ENCODE results near the gene FIBP.
A peak's percentile ranks its signal among the peaks of the same experiment; 100 is the strongest.
"Not testable (repeated sequence)": the region's sequence is repeated elsewhere in the genome, so short reads cannot be mapped to it uniquely, and the experiment has no call there.

FIBP gene

DNA sequence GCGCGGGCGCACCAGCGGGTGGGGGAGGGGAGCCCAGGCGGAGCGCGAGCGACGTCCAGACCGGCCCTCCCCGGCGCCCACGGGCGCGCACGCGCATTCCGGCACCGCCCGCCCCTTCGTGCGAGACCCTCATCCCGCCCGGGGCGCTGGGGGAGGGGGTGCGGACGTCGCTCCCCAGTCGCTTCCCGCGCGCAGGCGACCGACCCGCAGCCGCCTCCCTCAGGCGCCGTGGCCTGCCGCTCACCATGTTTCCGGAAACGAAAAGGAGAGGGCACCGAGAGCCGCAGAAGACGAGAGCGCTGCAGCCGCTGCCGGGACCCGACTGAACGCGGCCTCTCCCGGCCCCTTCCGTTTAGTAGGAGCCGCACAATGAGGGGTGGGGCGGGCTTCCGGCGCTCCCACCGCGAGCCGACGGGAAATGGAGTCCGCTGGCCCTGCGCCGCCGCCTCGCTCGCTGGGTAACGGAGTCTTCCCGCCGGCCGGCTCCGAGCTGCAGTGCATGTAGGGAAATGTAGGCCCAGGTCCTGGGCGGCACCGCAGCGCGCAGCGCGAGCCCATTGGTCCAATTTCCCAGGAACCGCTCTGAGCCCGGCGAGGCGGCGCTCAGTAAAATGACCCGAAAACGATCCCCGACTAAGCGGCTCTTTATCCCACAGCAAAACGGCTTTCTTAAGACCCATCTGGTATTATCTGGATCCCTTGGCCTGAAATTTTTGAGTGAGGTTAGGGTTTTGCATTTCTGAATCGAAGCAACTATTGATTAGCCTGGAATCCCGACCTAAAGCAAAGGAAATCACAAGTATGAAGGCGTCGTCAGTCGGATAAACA is 30.2 kb downstream of the FIBP start, which contains the start of gene CFL1:
Gene CFL1, minus strand, starts transcription at position 328 of the 828 bp plus-strand sequence. Its CDS starts 81 bp downstream, at position 247.
- DNase-seq = peak; percentile 95

DNA sequence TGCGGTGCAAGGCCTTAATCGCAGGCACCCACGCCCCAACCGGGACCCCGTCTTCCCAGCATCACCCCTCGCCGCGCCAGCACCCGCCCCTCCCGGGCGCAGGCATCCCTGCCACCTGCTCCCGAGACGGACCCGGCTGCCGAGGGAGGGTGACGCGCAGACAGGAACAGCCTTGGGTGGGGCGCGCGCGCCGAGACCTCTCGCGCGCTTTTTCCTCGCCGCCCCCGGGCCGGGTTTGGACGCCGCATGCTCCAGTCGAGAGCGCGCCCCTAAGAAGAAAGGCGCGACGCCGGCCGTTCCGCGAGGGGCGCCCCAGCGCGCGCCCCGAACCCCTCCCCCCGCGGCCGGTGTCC is 30.8 kb downstream of the FIBP start:
- no peak for DNase-seq

DNA sequence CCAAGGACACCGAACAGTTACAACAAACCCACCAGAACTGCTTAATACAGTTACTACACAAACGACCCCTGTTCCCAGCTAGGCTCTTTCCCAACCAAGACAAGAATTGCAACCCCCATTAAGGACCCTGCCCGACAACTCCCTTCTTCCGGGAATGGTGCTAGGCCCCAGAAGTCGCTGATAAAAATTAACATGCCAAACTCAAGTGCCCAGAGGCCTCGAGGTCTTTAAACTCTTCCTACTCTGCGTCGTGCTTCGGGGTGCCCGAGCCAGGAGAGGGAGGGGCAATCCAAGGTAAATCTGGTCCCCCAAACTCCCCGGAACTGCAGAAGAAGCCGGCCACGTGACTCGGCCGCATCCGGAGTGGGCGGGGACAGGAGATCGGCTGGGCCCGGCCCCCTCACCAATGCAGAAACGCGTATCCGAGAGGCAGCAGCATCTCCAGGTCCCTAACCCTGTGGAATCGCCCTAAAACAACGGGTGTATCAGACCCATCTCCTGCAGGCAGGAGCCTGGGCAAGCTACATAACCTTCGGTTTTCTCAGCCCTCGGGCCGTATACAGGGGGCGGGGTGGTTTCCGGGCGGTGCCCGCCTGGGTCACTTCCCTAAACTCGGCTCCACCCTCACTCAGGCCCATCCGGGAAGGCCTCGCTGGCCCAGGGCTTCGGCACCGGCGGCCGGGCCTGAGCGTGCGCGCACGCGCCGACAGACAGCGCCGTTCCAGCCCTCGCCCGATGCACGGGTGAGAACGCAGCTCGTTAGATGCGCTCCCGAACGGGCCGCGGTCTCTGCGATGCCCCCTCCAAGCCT is 31.4 kb downstream of the FIBP start:
- DNase-seq = no peak

DNA sequence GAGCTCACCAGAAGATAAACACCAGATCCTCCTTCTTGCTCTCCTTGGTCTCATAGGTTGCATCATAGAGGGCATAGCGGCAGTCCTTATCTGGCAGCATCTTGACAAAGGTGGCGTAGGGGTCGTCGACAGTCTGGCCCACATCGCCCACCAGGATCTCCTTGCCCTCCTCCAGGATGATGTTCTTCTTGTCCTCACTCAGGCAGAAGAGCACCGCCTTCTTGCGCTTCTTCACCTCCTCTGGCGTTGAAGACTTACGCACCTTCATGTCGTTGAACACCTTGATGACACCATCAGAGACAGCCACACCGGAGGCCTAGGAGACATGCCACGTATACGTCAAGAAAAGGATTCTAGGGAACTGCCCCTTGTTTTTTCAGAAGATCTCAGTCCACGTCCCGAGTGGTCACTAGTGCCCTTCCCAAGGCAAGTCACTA is 32.3 kb downstream of the FIBP start:
- no peak for DNase-seq

DNA sequence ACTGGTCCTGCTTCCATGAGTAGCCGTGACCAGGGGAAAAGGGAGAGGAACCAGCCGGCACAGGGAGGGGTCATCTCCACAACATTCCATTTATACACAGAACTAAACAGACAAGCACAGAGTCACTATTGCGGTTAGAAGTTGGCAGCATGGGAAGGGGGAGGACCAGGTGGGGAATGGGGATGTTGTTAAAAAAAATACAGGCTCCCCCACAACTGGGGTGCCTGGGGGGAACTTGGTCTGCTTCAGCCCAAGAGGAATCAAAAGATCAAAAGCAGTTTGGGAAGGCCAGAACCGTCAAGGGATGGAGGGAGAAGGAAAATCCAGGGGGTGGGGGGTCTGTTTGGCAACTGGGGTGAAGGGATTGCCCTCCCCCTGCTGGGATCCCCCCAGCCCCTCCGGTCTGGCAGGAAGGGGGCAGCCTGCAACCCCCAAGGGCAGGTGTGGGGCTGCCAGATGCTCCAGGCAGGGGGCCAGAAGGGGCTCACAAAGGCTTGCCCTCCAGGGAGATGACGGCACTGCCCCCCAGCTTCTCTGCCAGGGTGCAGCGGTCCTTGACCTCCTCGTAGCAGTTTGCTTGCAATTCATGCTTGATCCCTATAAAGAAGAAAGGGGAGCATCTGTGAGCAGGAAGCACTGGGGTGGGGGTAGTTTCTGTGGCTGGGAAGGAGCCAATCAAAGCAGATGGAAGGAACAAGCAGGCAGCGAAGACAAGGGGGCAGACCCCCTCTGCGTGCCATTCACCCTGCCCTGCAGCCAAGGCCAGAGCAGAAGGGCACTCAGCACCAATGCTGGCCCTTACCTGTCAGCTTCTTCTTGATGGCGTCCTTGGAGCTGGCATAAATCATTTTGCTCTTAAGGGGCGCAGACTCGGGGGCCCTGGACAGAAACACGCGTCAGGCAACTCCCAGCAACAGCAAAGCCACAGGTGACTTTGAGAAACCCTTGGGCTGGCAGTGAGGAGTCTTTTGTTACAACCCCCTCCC is 33.1 kb downstream of the FIBP start:
- DNase-seq = no peak

DNA sequence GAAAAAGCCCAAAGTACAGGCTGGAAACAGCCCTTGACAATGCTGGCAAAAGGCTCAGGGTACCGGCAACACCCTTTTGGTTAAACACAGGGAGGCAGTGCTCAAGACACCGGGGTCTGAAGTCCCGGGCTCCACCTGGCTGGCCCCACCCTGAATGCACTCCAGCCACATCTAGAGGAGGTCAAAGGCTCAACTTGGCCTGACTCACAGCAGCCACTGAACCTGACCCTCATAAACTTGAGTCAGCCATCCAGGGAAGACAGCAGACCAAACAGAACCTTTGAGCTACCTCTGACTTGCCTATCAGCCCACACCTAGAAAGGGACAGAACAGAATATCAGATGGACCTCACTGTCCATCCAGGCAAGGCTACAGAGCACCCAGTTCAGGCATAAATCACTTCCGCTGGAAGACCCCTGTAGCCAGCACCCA is 34.1 kb downstream of the FIBP start:
- DNase-seq = no peak

DNA sequence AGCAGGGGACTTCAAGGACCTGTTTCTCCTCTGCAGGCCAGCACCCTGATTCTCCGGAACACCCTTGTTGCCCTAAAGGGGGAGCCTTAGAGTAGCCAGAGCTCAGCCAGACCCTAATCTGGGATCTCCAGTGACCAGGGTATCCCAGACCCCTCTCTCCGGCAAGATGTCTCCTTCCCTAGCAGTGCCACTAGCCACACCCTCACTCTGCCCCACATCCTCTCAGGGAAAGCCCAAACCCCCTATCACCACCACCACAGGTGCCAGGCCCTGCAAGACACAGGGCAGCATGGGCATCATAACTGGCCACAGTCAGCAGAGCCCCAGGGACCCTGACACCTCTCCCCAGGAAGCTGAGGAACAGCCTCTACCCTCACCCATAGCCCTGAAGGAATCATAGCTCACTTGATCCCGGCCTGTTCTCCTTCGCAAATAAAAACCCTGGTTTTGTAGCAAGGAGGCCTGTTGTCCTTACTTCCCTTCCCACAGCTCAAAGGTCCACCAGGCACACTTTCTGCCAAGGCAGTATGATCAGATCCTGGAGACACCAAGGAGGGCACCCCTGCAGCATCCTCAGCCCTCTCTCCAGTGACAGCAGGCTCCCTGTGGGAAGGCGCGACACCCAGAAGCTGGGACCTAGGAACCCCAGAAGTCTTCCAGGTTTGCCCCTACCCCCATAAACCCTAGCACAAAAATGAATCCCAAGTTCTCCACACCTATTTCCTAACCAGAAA is 34.9 kb downstream of the FIBP start:
- no peak for DNase-seq

DNA sequence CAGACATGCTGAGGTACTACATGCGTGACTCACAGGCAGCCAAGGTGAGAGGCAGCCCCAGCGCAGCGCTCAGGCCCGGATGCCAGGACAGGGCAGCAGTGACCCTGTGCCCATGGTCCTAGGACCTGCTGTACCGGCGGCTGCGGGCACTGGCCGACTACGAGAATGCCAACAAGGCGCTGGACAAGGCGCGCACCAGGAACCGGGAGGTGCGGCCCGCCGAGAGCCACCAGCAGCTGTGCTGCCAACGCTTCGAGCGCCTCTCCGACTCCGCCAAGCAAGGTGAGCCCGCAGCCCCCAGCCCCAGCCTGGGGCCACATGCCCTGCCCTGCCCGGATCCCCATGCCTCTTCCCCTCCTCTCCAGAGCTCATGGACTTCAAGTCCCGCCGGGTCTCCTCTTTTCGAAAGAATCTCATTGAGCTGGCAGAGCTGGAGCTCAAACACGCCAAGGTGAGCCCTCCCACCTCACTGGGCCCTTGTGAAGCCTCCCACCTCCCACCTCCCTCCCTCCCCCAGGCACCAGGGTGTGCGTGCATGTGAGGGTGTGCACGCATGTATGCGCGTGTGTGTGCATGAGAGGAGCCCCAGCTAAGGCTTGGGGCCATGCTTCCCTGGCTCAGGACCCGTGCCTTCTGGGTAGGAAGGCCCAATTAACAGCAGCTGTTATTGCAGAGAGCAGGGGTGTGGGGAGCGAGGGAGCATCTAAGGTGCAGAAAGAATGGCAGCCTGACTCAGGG is 35.6 kb downstream of the FIBP start:
- no peak for DNase-seq

DNA sequence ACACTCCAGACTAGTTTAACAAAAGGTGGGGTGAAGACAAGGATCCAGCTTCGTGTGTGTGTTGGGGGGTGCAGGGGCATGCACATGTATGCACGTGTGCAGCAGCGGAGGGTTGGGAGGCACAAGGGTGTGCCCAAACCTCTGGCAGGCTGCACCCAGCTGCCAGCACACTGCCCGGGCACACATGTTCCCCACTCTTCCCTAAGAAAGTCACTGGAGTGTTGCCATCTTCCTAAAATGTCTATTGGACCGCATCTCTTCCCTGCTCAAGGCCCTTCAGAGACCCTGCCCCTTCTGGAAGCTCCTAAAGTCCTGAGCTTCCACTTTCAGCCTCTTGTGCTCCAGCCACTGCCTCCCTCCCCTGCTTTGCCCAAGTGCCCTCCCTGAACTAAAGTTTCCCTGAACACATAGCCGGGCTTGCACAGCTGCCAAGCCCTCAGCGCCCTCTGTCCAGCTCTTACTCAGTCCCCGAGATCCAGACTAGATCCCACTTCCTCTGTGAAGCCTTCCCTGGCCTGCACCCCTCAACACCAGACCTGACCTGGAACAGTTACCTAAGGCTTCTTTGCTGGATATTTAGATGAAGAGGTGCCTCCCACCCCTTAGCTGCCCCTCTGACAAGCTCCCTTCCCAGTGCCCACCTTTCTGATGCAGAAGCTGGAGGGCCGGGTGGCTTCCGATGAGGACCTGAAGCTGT is 36.3 kb downstream of the FIBP start:
- no peak for DNase-seq

DNA sequence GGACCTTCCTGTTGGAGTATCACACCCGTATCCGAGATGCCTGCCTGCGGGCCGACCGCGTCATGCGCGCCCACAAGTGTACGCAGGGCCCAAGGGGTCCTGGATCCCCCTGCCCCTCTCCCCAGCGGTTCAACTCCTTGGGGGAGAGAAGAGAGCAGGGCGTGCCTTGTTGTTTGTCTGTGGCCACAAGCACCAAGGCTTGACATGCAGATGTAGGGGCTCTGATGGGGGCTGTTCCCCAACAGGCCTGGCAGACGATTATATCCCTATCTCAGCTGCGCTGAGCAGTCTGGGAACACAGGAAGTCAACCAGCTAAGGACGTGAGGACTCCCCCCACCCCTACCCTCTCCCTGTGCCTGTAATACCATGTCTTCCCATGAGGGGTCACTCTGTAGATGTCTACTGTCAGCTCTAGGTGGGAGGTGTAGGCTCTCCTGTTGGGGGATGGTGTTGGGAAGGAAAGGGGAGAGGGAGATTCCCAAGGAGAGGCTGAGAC is 37.1 kb downstream of the FIBP start:
- DNase-seq = no peak

DNA sequence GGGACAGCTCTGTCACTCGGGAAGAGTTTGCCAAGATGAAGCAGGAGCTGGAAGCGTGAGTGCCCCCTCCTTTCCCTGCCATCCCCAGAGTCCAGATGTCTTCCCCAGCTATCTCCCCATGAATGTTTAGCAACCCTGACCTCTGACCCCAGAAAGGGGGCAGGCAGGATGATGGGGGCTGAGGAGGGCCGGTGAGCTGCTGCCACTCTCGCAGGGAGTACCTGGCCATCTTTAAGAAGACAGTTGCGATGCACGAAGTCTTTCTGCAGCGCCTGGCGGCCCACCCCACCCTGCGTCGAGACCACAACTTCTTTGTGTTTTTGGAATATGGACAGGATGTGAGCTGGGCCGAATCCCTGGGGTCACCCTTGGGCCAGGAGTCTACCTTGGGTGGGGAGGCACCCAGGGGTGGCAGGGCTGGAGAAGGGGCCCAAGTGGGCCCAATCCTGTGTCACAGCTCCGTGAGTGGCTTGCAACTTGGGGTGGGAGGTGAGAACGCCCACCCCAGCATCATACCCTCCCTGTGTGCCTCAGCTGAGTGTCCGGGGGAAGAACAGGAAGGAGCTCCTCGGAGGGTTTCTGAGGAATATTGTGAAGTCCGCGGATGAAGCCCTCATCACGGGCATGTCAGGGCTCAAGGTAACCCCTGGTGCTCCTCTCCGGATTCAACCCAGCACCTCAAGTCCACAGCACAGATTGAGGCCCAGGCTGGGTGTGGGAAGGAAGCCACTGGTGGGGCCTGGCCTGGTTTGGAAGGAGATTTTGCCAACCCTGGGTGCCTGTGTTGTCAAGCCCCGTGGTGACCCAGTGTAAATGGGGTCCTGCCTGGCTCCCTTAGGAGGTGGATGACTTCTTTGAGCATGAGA is 37.8 kb downstream of the FIBP start:
- no peak for DNase-seq

DNA sequence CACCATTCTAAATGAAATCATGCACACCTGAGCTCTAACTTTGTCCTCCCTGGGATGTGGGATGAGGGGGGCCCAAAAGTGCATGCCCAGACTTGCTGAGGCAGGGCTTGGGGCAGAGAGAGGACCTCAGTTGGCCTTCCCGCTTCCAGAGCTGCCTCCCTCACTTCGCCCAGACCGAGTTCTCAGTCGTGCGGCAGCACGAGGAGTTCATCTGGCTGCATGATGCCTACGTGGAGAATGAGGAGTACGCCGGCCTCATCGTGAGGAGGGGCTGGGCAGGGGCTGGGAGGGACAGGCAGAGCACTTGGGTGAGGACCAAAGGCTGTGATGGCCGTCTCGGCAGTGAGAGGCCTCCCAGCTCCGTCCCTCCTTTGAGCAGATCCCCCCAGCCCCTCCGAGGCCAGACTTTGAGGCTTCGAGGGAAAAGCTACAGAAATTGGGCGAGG is 38.5 kb downstream of the FIBP start:
- no peak for DNase-seq

DNA sequence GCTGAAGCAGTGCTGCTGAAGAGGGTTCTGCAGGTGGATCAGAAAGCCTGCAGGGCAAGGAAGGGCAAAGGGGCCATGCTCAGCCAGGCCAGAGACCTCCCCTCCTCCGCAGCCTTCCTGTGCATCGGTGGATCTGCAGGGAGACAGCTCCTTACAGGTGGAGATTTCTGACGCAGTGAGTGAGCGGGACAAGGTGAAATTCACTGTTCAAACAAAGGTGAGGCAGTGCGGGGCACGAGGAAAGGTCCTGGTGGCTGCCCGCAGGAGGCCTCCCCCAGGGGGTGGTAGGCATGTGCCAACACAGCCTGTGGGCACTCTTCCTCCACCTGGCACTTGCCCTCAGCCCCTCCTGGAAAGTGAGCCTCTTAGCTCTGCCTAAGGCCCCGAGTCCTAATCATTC is 38.9 kb downstream of the FIBP start:
- DNase-seq = no peak

DNA sequence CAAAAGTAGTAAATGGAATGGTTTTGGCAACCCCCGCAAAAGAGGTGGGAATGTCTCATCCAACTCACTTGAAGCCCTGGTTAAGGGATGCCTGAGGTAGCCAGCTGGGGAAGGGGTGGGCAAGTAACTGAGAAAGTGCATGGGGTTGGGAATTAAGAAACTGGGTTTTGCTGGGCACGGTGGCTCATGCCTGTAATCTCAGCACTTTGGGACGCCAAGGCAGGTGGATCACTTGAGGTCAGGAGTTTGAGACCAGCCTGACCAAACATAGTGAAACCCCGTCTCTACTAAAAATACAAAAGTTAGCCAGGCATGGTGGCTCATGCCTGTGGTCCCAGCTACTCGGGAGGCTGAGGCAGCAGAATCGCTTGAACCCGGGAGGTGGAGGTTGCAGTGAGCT is 39.6 kb downstream of the FIBP start:
- DNase-seq = not testable (repeated sequence)

DNA sequence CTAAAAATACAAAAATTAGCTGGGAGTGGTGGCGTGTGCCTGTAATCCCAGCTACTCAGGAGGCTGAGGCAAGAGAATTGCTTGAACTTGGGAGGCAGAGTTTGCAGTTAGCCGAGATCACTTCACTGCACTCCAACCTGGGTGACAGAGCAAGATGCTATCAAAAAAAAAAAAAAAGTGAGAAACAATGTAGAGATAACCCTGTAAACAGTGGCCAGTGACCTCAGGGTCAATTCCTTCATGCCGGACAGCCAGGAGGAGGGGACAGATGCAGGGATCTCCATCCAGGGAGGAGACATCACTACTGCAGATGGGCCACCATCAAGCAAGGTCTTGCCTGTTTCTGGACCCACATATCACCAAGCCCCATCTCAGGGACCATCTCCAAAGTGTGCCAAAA is 40.5 kb downstream of the FIBP start:
- DNase-seq = no peak

DNA sequence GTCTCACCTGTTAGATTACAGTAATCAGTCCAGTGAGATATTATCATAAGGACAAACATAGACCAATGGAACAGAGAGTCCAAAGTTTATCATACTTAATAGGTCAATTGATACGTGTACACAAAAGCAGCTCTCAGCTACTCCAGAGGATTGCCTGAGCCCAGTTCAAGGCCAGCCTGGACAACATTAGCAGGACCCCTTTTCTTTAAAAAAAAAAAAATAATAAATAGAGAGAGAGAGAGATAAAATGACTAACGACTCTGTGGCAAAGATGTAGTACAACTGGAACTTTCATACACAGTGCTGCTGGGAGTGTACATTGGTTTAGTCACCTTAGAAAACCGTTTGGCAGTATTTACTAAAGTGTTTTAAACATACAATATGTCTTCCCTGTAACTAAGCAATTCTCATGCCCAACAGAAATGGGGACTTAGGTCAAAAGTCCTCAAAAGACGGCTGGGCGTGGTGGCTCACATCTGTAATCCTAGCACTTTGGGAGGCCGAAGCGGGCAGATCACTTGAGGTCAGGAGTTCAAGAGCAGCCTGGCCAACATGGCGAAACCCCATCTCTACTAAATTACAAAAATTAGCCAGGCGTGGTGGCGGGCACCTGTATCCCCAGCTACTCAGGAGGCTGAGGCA is 43.9 kb downstream of the FIBP start:
- no peak for DNase-seq

DNA sequence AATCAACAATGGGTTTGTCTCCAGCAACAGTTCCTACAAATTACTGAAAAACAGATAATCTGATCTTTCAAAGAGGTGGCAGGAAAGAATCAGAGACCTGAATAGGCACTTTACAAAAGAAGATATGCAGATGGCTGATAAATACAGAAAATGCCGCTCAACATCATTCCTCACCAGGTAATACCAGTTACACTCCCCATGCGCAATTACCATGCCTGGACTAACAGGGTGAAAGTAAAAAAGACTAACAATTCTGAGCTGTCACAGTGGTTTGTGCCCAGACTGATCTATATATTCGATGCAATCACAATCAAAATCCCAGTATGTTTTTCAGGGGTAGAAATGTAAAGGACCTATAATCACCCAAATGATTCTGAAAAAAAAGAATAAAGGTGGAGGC is 44.5 kb downstream of the FIBP start:
- no peak for DNase-seq

DNA sequence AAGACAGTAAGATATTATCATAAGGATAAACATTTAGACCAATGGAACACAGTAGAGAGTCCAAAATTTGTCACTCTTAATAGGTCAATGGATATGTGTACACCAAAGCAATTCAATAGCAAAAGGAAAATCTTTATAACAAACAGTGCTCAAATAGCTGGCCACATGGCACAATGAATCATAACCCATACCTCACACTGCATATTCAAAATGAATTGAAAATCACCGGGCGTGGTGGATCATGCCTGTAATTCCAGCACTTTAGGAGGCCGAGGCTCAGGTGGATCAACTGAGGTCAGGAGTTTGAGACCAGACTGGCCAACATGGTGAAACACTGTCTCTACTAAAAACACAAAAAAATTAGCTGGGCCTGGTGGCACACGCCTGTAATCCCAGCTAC is 46.1 kb downstream of the FIBP start:
- no peak for DNase-seq

DNA sequence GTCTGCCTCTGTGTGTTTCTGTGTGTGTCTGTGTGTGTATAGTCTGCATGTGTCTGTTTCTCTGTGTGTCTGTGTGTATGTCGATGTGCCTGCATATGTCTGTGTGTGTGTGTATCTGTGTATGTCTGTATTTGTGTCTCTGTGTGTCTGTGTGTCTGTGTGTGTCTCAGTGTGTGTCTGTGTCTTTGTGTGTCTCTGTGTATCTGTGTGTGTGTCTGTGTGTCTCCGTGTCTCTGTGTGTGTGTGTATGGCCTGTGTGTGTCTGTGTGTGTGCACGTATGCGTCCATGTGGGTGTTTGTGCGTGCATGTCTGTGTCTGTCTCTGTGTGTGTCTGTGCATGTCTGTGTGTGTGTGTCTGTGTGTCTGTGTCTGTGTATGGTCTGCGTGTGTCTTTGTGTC is 54.1 kb downstream of the FIBP start:
- DNase-seq = no peak
